A549 (cell line): ENCODE measurements around the gene TP53I3. TPM values are rescaled to one million over a fixed set of nuclear protein-coding genes. Genes with fewer than 3 reads are reported as not detected.
"Not testable (repeated sequence)": the region's sequence is repeated elsewhere in the genome, so short reads cannot be mapped to it uniquely, and the experiment has no call there.

Experiments used
- ATAC-seq, 2 experiments: fragments of 200-7000 bp in 1 of 2; fragments of >200 bp in 1 of 2; cut with Nextera tagmentation in 1 of 2; cut with Tn5 transposase in 1 of 2; 3 replicates each; pipeline versions ENCODE4 v1.8.0 to v1.9.1; 2018 to 2020; ENCODE audit warnings: mild to moderate bottlenecking in 1 of 2, moderate library complexity in 1 of 2
- CTCF ChIA-PET: fragments of 300-600 bp; sonication (Branson Sonifier 250); formaldehyde crosslinking; extraction: SDS; loops from one replicate; lab custom pipeline; 2021; ENCODE audit warnings: antibody characterized with exemption, inconsistent platforms; lab: Yijun Ruan, JAX
- POLR2A ChIA-PET: fragments of 350-600 bp; formaldehyde crosslinking; extraction: SDS; loops from one replicate; lab custom pipeline; 2021; ENCODE audit warnings: antibody characterized with exemption, inconsistent platforms; lab: Yijun Ruan, JAX
- DNase-seq, 2 experiments: peaks; one replicate each; pipeline versions ENCODE4 v3.0.0 to v3.0.0-alpha.2; 2011 to 2016; ENCODE audit warnings: low read depth in 1 of 2, low spot score in 1 of 2
- FAIRE-seq: peaks from 2 replicates; lab custom pipeline; 2011; peaks lifted over from hg19 to GRCh38; lab: Jason Lieb, UNC
- H3K27ac ChIP-seq, 2 experiments: fragments of >200 bp; sonication (Bioruptor Twin); formaldehyde crosslinking; 3 replicates each; pipeline ENCODE4 v1.5.1; 2016 to 2017
- H3K4me1 ChIP-seq: fragments of >200 bp; sonication (Bioruptor Twin); formaldehyde crosslinking; 3 replicates; pipeline ENCODE4 v1.6.1; 2016
- H3K4me2 ChIP-seq: fragments of >200 bp; sonication (Bioruptor Twin); formaldehyde crosslinking; 3 replicates; pipeline ENCODE4 v1.6.1; 2016
- H3K4me3 ChIP-seq: fragments of >200 bp; sonication (Bioruptor Twin); formaldehyde crosslinking; 3 replicates; pipeline ENCODE4 v1.5.1; 2016
- H3K9me3 ChIP-seq: fragments of >200 bp; sonication (Bioruptor Twin); formaldehyde crosslinking; 3 replicates; pipeline ENCODE4 v1.6.1; 2016
- BHLHE40 ChIP-seq: IDR thresholded peaks from 2 replicates; pipeline ENCODE4 v1.6.1; 2012; ENCODE audit warnings: low read depth, low read length, inconsistent platforms
- CBX8 ChIP-seq: fragments of 200-600 bp; sonication (generic); IDR thresholded peaks from 2 replicates; pipeline ENCODE4 v1.6.1; 2016
- CEBPB ChIP-seq, 2 experiments: fragments of >200 bp in 1 of 2; sonication (Bioruptor Twin) in 1 of 2; formaldehyde crosslinking in 1 of 2; IDR thresholded peaks; 2 replicates each; pipeline ENCODE4 v1.6.1; 2012 to 2016
- CHD2 ChIP-seq: fragments of 150-350 bp; IDR thresholded peaks from 2 replicates; pipeline ENCODE4 v1.6.1; 2014; ENCODE audit warnings: low read length; ENCODE audit not compliant: partially characterized antibody
- EP300 ChIP-seq, 2 experiments: fragments of >200 bp; sonication (Bioruptor Twin); formaldehyde crosslinking; IDR thresholded peaks; 2 replicates in 1 of 2; 3 replicates in 1 of 2; pipeline ENCODE4 v1.6.1; 2016 to 2017
- FOSL2 ChIP-seq, 2 experiments: fragments of 450-650 bp in 1 of 2; fragments of >200 bp in 1 of 2; sonication (Bioruptor Twin) in 1 of 2; formaldehyde crosslinking; IDR thresholded peaks; 2 replicates each; pipeline versions ENCODE4 v1.5.0 to v1.6.1; 2016 to 2020; ENCODE audit warnings: mild to moderate bottlenecking in 1 of 2, moderate library complexity in 1 of 2
- GATA3 ChIP-seq: IDR thresholded peaks from 2 replicates; pipeline ENCODE4 v1.6.1; 2012; ENCODE audit warnings: borderline replicate concordance
- HEYL ChIP-seq: fragments of 250-450 bp; sonication (Bioruptor Pico); IDR thresholded peaks from 2 replicates; pipeline ENCODE4 v1.8.0; 2021; ENCODE audit warnings: mild to moderate bottlenecking, moderate library complexity
- HOXB13 ChIP-seq: fragments of 250-450 bp; sonication (Bioruptor Pico); IDR thresholded peaks from 2 replicates; pipeline ENCODE4 v1.5.0; 2020; ENCODE audit warnings: low read depth, mild to moderate bottlenecking, moderate library complexity
- HOXB5 ChIP-seq: fragments of 250-450 bp; sonication (Bioruptor Pico); IDR thresholded peaks from 2 replicates; pipeline ENCODE4 v1.5.0; 2020; ENCODE audit warnings: mild to moderate bottlenecking, moderate library complexity
- MAFK ChIP-seq: fragments of 450-650 bp; IDR thresholded peaks from 2 replicates; pipeline ENCODE4 v1.6.1; 2014; ENCODE audit not compliant: partially characterized antibody
- MAZ ChIP-seq: fragments of 150-350 bp; IDR thresholded peaks from 2 replicates; pipeline ENCODE4 v1.6.1; 2014; ENCODE audit warnings: antibody characterized with exemption, low read depth, low read length, borderline replicate concordance
- ZSCAN20 ChIP-seq: fragments of 250-450 bp; sonication (Bioruptor Pico); IDR thresholded peaks from 2 replicates; pipeline ENCODE4 v1.8.0; 2022; ENCODE audit warnings: mild to moderate bottlenecking, moderate library complexity
- WGBS: methylation state at CpG from one replicate; pipeline ENCODE4 v1.1.6; 2017; ENCODE audit errors: missing lambda C conversion rate; 5-methylcytosine and 5-hydroxymethylcytosine counted together
- polyA plus RNA-seq, 4 experiments: library from polyadenylated mRNA; depleted of rRNA in 3 of 4; stranded (reverse); fragments of >200 nt; fragmentation: RNase III in 1 of 4; extraction: RNeasy Plus Mini Kit Qiagen cat#74134 plus additional on column Dnase treatment in 1 of 4; gene quantifications; 2 replicates in 3 of 4; 3 replicates in 1 of 4; pipeline ENCODE4 v1.2.3, GENCODE V29; 2011 to 2017

TP53I3 gene
- polyA plus RNA-seq, 2 of the 4 experiments (the other 2 are of a cell fraction): 93.7 to 173 TPM

DNA sequence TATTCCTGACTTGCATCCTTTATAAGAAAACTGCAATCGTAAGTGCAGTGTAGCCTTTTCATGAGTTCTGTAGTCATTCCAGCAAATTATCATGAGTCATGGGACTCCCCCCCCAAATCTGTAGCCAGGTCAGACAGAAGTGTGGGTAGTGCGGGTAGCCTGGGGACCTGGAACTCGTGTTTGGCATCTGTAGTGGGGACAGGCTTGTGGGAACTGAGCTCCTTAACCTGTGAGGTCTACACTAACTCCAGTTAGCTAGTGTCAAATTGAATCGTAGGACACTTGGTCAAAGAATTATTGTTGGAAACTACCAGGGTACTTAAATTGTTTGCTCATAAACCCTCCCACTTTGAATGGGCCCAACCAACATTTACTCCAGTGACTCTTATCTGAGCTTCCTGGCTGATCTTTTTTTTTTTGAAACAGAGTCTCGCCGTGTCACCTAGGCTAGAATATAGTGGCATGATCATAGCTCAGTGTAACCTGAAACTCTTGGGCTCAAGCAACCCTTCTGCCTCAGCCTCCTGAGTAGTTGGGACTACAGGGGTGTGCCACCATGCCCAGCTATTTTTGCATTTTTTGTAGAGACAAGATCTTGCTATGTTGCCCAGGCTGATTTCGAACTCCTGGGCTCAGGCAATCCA lies 26.1 kb upstream of the TP53I3 start:
- POLR2A ChIA-PET: interaction anchor here (0.6 to 2.8 kb wide), 7 partner anchors 9 to 64 kb away, joined by 3 to 37 read pairs (median 3); partner anchors contain the start of genes TP53I3 and WDCP
- 66% methylated on average over 7 of the region's 7 CpGs for WGBS
- Histone ChIP-seq H3K4me2 (peak overlapping the region; percentile 53), H3K4me1 (peaks cover 39% of the 10 kb centered on the region), H3K9me3 (0 out of 3 replicates have a peak, but pooled peaks cover 6% of the 10 kb centered on the region), H3K27ac (peak overlapping the region; percentile 69 to 85), H3K4me3 (no peak overlapping the region)
- TF ChIP-seq MAZ (no peak), FOSL2 (IDR thresholded peaks at IDR 0.05) (no peak), FOSL2 (CRISPR knock-in tag; IDR thresholded peaks at IDR 0.05) (peak; percentile 44), CBX8 (no peak), ZSCAN20 (CRISPR knock-in tag) (no peak)
- DNase-seq (peak in 1 of 2 experiments; percentile 27), FAIRE-seq (no peak), ATAC-seq (peak in 1 of 2 experiments; percentile 52; a peak in 3 of 6 replicates)
- CTCF ChIA-PET: interaction anchor here (1.2 to 3.7 kb wide), 6 partner anchors 8 to 31 kb away, joined by 3 to 34 read pairs (median 6); partner anchors contain the start of genes FAM228B and TP53I3

DNA sequence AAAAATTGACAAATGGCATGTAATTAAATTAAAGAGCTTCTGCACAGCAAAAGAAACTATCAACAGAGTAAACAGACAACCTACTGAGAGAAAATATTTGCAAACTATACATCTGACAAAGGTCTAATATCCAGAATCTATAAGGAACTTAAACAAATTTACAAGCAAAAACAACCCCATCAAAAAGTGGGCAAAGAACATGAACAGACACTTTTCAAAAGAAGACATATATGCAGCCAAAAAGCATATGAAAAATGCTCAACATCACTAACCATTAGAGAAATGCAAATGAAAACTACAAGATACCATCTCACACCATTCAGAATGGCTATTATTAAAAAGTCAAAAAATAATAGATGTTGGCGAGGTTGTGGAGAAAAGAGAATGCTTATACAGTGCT lies 24.8 kb upstream of the TP53I3 start:
- peaks cover 43% of the 10 kb centered on the region for H3K4me1 ChIP-seq
- POLR2A ChIA-PET: interaction anchor here (0.6 to 2.8 kb wide), 3 partner anchors 25 to 78 kb away, joined by 3 to 37 read pairs (median 11); partner anchors contain the start of gene TP53I3

DNA sequence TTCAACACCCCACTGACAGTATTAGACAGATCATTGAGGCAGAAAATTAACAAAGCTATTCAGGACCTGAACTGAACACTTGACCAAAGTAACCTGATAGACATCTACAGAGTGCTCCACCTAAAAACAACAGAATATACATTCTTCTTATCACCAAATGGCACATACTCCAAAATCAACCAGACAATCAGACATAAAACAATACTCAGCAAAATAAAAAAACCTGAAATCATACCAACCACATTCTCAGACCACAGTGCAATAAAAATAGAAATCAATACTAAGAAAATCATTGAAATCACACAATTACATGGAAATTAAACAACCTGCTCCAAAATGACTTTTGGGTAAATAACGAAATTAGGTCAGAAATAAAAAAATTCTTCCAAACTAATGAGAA lies 22.7 kb upstream of the TP53I3 start:
- Histone ChIP-seq H3K4me3 (no peak overlapping the region), H3K4me2 (no peak overlapping the region), H3K9me3 (0 out of 3 replicates have a peak, but pooled peaks cover 6% of the 10 kb centered on the region)
- ChIA-PET POLR2A (no interaction called here), CTCF (interaction anchor here (1.0 to 7.8 kb wide), 2 partner anchors 20 to 23 kb away, joined by 3 to 57 read pairs; partner anchors contain the start of gene TP53I3)
- FAIRE-seq: no peak
- ATAC-seq: no peak
- TF ChIP-seq MAFK (peak; percentile 58), HOXB5 (no peak)
- TF ChIP-seq, all 56 proteins: peak for 1
- DNase-seq: no peak
- 84% methylated on average over 1 of the region's 1 CpG for WGBS
- Histone ChIP-seq H3K4me1 (peaks cover 38% of the 10 kb centered on the region), H3K27ac (no peak overlapping the region)

More for the DNA sequence above, 24.8 kb upstream of the TP53I3 start:
- H3K4me2 ChIP-seq, ATAC-seq, DNase-seq, H3K9me3 ChIP-seq, H3K4me3 ChIP-seq, H3K27ac ChIP-seq, FAIRE-seq: not testable (repeated sequence)
- WGBS: 94% methylated on average over 1 of the region's 1 CpG
- CTCF ChIA-PET: interaction anchor here (3.7 kb wide), 1 partner anchor 25 kb away, joined by 34 read pairs; the partner anchor contains the start of gene TP53I3

DNA sequence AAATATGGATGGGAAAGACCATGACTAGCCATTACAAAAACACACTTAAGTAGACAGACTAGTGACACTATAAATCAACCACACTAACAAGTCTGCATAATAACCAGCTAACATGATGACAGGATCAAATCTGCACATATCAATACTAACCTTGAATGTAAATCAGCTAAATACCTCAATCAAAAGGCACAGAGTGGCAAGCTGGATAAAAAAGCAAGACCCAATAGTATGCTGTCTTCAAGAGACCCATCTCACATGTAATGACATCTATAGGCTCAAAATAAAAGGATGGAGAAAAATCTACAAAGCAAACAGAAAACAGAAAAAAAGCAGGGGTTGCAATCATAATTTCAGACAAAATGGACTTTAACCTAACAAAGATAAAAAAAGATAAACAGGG lies 22.2 kb upstream of the TP53I3 start:
- POLR2A ChIA-PET: no interaction called here
- no peak overlapping the region for H3K27ac ChIP-seq
- CTCF ChIA-PET: interaction anchor here (0.7 to 7.8 kb wide), 4 partner anchors 11 to 57 kb away, joined by 3 to 57 read pairs (median 4); partner anchors contain the start of gene TP53I3
- H3K4me1 ChIP-seq: peaks cover 33% of the 10 kb centered on the region
- TF ChIP-seq CHD2: no peak
- no peak for TF ChIP-seq GATA3
- TF ChIP-seq HOXB13 (CRISPR knock-in tag): no peak
- TF ChIP-seq EP300 (IDR thresholded peaks at IDR 0.05): no peak
- no peak for TF ChIP-seq MAFK
- no peak for TF ChIP-seq BHLHE40
- TF ChIP-seq, all 56 proteins: peak for 0
- no peak for DNase-seq
- Histone ChIP-seq H3K4me2 (no peak overlapping the region), H3K9me3 (0 out of 3 replicates have a peak, but pooled peaks cover 6% of the 10 kb centered on the region), H3K4me3 (no peak overlapping the region)
- no peak for ATAC-seq
- FAIRE-seq: no peak

DNA sequence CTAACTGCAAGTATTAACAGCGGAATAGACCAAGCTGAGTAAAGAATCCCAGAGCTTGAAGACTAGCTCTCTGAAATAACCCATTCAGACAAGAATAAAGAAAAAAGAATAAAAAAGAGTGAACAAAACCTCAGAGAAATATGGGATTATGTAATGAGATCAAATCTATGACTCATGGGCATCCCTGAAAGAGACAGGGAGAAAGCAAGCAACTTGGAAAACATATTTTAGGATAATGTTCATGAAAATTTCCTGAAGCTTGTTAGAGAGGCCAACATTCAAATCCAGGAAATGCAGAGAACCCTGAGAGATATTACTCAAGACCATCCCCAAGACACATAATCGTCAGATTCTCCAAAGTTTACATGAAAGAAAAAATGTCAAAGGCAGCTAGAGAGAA lies 21.2 kb upstream of the TP53I3 start:
- Histone ChIP-seq H3K4me3 (no peak overlapping the region), H3K4me1 (peaks cover 23% of the 10 kb centered on the region)
- CTCF ChIA-PET: interaction anchor here (0.7 to 7.8 kb wide), 7 partner anchors 8 to 58 kb away, joined by 3 to 57 read pairs (median 4); partner anchors contain the start of gene TP53I3
- no peak for ATAC-seq
- no peak for DNase-seq
- POLR2A ChIA-PET: interaction anchor here (1.4 kb wide), 1 partner anchor 22 kb away, joined by 3 read pairs; no protein-coding TSS in a partner anchor
- TF ChIP-seq CEBPB (IDR thresholded peaks at IDR 0.05) (no peak), MAFK (no peak), HEYL (CRISPR knock-in tag) (no peak), FOSL2 (IDR thresholded peaks at IDR 0.05) (0 out of 2 replicates have a peak, but pooled peaks have one; percentile 23), FOSL2 (CRISPR knock-in tag; IDR thresholded peaks at IDR 0.05) (peak; percentile 66)
- TF ChIP-seq, all 56 proteins: peak for 1
- FAIRE-seq: no peak
- Histone ChIP-seq H3K9me3 (0 out of 3 replicates have a peak, but pooled peaks cover 6% of the 10 kb centered on the region), H3K27ac (peak overlapping the region in 1 of 2 experiments; percentile 14; a peak in 1 of 6 replicates), H3K4me2 (0 out of 3 replicates have a peak overlapping the region, but pooled peaks have one; percentile 20)
- 49% methylated on average over 2 of the region's 2 CpGs for WGBS
